NCI-H748 (cell line): Measurements from ENCODE around the gene AS3MT.
A peak's percentile ranks its signal among the peaks of the same experiment; 100 is the strongest.
"Not testable (repeated sequence)": the region's sequence is repeated elsewhere in the genome, so short reads cannot be mapped to it uniquely, and the experiment has no call there.

ENCODE experiments used
- DNase-seq: peaks from one replicate; lab custom pipeline; 2025; ENCODE audit not compliant: unreplicated experiment; lab: John Stamatoyannopoulos, UW

AS3MT gene

GRCh38 chr10:102855731-102856436 lies 13.4 kb upstream of the AS3MT start:
- not testable (repeated sequence) for DNase-seq

- no peak for DNase-seq
Measured at GRCh38 chr10:102856758-102857424, 12.4 kb upstream of the AS3MT start.

GRCh38 chr10:102859911-102860310 lies 9.4 kb upstream of the AS3MT start:
- DNase-seq = no peak

- no peak for DNase-seq
Measured at GRCh38 chr10:102863660-102864059, 5.6 kb upstream of the AS3MT start.

GRCh38 chr10:102865620-102866019 lies 3.6 kb upstream of the AS3MT start:
- DNase-seq = no peak

GRCh38 chr10:102868911-102869257 lies 386 bp upstream of the AS3MT start:
- DNase-seq = peak; percentile 4

GRCh38 chr10:102870221-102870620 lies 951 bp downstream of the AS3MT start:
- DNase-seq = no peak

- DNase-seq = no peak
Measured at GRCh38 chr10:102872163-102872562, 2.9 kb downstream of the AS3MT start.

GRCh38 chr10:102876747-102877153 lies 7.5 kb downstream of the AS3MT start:
- DNase-seq = no peak

- DNase-seq = no peak
Measured at GRCh38 chr10:102878629-102879028, 9.4 kb downstream of the AS3MT start.

GRCh38 chr10:102880256-102880655 lies 11.0 kb downstream of the AS3MT start:
- DNase-seq = no peak

- DNase-seq = no peak
Measured at GRCh38 chr10:102888048-102888447, 18.8 kb downstream of the AS3MT start.

GRCh38 chr10:102894466-102895213 lies 25.4 kb downstream of the AS3MT start:
- no peak for DNase-seq

- DNase-seq = no peak
Measured at GRCh38 chr10:102900006-102900405, 30.7 kb downstream of the AS3MT start.

GRCh38 chr10:102904346-102904745 lies 35.1 kb downstream of the AS3MT start:
- DNase-seq = no peak

- DNase-seq = no peak
Measured at GRCh38 chr10:102906507-102906906, 37.2 kb downstream of the AS3MT start.

- DNase-seq = no peak
Measured at GRCh38 chr10:102914781-102915180, 45.5 kb downstream of the AS3MT start.

GRCh38 chr10:102916173-102916572 lies 46.9 kb downstream of the AS3MT start:
- DNase-seq = no peak

- DNase-seq = peak; percentile 82
Measured at GRCh38 chr10:102917314-102917961, 48.2 kb downstream of the AS3MT start.

GRCh38 chr10:102917962-102918816 lies 48.9 kb downstream of the AS3MT start, which contains the start of gene CNNM2:
Gene CNNM2 (plus strand): TSS chr10:102918294. CDS start chr10:102918481, 187 bp downstream.
- DNase-seq = peak; percentile 99
